WTC11 (cell line): Measurements from ENCODE around the gene RIC8B.

ENCODE experiments used
- FOXJ3 ChIP-seq: sonication (generic); formaldehyde crosslinking; IDR thresholded peaks from 2 replicates; pipeline ENCODE4 v1.9.0; 2021; ENCODE audit warnings: missing genetic modification reagents, mild to moderate bottlenecking, borderline replicate concordance
- IRF2 ChIP-seq: sonication (generic); formaldehyde crosslinking; IDR thresholded peaks from 2 replicates; pipeline ENCODE4 v1.8.0; 2022; ENCODE audit warnings: low read depth, missing genetic modification reagents, borderline replicate concordance
- RORB ChIP-seq: fragments of 250-450 bp; sonication (Bioruptor Pico); IDR thresholded peaks from 2 replicates; pipeline ENCODE4 v1.9.0; 2021; ENCODE audit warnings: mild to moderate bottlenecking
- TF ChIP-seq, protein P1 (sequence below): fragments of 200-600 bp; IDR thresholded peaks from 2 replicates; pipeline ENCODE4 v1.8.0; 2022; ENCODE audit warnings: antibody characterized with exemption

DNA sequence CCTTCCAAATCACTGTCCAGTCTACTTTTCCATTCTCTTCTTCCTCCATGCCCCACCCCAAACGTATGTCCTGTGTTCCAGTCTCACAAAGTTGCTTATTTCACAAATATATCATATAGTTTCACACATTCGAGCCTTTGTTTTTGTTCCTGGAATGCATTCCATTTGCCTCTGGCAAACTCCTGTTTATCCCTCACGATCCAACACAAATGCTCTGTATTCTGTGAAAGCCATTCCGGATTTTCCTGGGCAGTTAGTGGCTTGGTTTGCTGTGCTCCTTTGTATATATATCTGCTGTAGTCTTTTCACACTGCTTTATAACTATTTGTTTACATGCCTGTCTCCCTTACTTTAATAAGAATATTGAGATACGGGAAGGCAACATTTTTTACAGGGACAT, 9.0 kb downstream of the RIC8B start:
- TF ChIP-seq IRF2 (CRISPR knock-in tag): no peak
- TF ChIP-seq, protein P1, sequence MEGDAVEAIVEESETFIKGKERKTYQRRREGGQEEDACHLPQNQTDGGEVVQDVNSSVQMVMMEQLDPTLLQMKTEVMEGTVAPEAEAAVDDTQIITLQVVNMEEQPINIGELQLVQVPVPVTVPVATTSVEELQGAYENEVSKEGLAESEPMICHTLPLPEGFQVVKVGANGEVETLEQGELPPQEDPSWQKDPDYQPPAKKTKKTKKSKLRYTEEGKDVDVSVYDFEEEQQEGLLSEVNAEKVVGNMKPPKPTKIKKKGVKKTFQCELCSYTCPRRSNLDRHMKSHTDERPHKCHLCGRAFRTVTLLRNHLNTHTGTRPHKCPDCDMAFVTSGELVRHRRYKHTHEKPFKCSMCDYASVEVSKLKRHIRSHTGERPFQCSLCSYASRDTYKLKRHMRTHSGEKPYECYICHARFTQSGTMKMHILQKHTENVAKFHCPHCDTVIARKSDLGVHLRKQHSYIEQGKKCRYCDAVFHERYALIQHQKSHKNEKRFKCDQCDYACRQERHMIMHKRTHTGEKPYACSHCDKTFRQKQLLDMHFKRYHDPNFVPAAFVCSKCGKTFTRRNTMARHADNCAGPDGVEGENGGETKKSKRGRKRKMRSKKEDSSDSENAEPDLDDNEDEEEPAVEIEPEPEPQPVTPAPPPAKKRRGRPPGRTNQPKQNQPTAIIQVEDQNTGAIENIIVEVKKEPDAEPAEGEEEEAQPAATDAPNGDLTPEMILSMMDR: no peak
- TF ChIP-seq FOXJ3 (CRISPR knock-in tag): no peak
- no peak for TF ChIP-seq RORB
